Uterus (tissue), 4 donors: ENCODE data around the gene POGK. TPM values are rescaled to one million over a fixed set of nuclear protein-coding genes. Genes with fewer than 3 reads are reported as not detected.
"Not testable (repeated sequence)": the region's sequence is repeated elsewhere in the genome, so short reads cannot be mapped to it uniquely, and the experiment has no call there.

Source experiments
- DNase-seq, 2 donors: peaks; one replicate each; pipeline ENCODE4 v3.0.0-alpha.2; 2019 to 2020
- H3K27ac ChIP-seq, 2 donors: fragments of 200-600 bp; sonication (generic); 1 replicate in 1 of 2; 2 replicates in 1 of 2; pipeline ENCODE4 v1.5.1; 2016 to 2018
- H3K27me3 ChIP-seq, 2 donors: fragments of 200-600 bp; sonication (generic); one replicate each; pipeline ENCODE4 v1.5.1; 2018 to 2019; ENCODE audit warnings: control low read depth in 1 of 2
- H3K36me3 ChIP-seq, 2 donors: fragments of 200-600 bp; sonication (generic); one replicate each; pipeline ENCODE4 v1.5.1; 2019; ENCODE audit warnings: control low read depth in 1 of 2
- H3K4me1 ChIP-seq, 2 donors: fragments of 200-600 bp; sonication (generic); one replicate each; pipeline ENCODE4 v1.5.1; 2018 to 2019; ENCODE audit warnings: control low read depth in 1 of 2
- H3K4me3 ChIP-seq, 2 donors: fragments of 200-600 bp; sonication (generic); 1 replicate in 1 of 2; 2 replicates in 1 of 2; pipeline ENCODE4 v1.5.1; 2018 to 2019; ENCODE audit warnings: mild to moderate bottlenecking in 1 of 2
- H3K9me3 ChIP-seq, 2 donors: fragments of 200-600 bp; sonication (generic); one replicate each; pipeline ENCODE4 v1.5.1; 2019; ENCODE audit warnings: control low read depth in 1 of 2
- CTCF ChIP-seq, 4 experiments: fragments of 200-600 bp in 2 of 4; fragments of 450-650 bp in 2 of 4; sonication (generic) in 2 of 4; IDR thresholded peaks; one replicate each; pipeline ENCODE4 v1.5.1; 2016 to 2019; ENCODE audit warnings: antibody characterized with exemption in 4 of 4, mild to moderate bottlenecking in 2 of 4, moderate library complexity in 1 of 4
- POLR2A ChIP-seq, 2 donors: fragments of 450-650 bp; IDR thresholded peaks; one replicate each; pipeline ENCODE4 v1.6.1; 2016; ENCODE audit warnings: antibody characterized with exemption in 2 of 2, mild to moderate bottlenecking in 1 of 2, moderate library complexity in 1 of 2
- intact Hi-C: fragments of 100-400 bp; cut with DNase I; formaldehyde crosslinking; loops from one replicate; pipeline ENCODE4 v1.15.1; 2023; ENCODE audit warnings: low total_unique reads
- total RNA-seq, 4 donors: library from RNA; depleted of rRNA in 3 of 4; stranded (reverse); fragments of >200 nt in 3 of 4; gene quantifications; one replicate each; pipeline versions ENCODE4 v1.1.0 to v1.2.4, GENCODE V29; 2014 to 2023
- donor health status: DM: yes; HTN: yes; CAD: no.

POGK gene
- total RNA-seq, 4 donors from 2014 or later: 21.2 to 46.1 (median 33.8) TPM

- no peak overlapping the region for H3K27ac ChIP-seq
These were observed 25.6 kb upstream of the POGK start for GRCh38 chr1:166813508-166814223.

DNA sequence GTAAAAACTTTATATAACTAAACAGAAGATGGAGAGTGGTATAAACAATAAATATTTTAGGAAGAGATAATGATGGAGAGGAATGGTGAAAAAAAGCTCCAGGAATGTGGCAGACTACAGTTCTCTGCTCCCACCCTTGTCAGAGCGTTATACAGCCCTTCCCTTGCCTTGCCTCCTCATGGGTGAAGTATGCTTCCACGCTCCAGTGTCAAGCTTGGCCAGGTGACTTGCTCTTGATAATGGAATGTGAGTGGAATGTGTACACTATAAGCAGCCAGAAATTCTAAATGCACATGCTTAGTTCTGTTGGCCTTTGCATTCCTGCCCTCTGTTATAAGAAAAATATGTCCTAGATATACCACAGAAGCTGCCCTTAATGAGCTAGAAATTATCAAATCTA is 24.7 kb upstream of the POGK start:
- H3K27me3 ChIP-seq: no peaks in the 10 kb centered on the region
- TF ChIP-seq CTCF (IDR thresholded peaks at IDR 0.05): no peak
- no peak for TF ChIP-seq POLR2A (IDR thresholded peaks at IDR 0.05)
- DNase-seq: no peak
- no peaks in the 10 kb centered on the region for H3K36me3 ChIP-seq
- H3K9me3 ChIP-seq: peaks cover 0 to 3% of the 10 kb centered on the region in 2 donors
- no peak overlapping the region for H3K27ac ChIP-seq
- intact Hi-C loops: no loop called here
- no peaks in the 10 kb centered on the region for H3K4me1 ChIP-seq
- H3K4me3 ChIP-seq: no peak overlapping the region

More at GRCh38 chr1:166813508-166814223, 25.6 kb upstream of the POGK start:
- Histone ChIP-seq H3K4me1 (no peaks in the 10 kb centered on the region), H3K36me3 (no peaks in the 10 kb centered on the region), H3K4me3 (no peak overlapping the region), H3K27me3 (no peaks in the 10 kb centered on the region), H3K9me3 (no peaks in the 10 kb centered on the region)
- DNase-seq: no peak
- no peak for TF ChIP-seq POLR2A (IDR thresholded peaks at IDR 0.05)
- TF ChIP-seq CTCF (IDR thresholded peaks at IDR 0.05): no peak
- intact Hi-C loops: no loop called here

GRCh38 chr1:166819974-166820373 is 19.3 kb upstream of the POGK start:
- H3K9me3 ChIP-seq: peaks cover 0 to 7% of the 10 kb centered on the region in 2 donors
- H3K27ac ChIP-seq: no peak overlapping the region
- no peaks in the 10 kb centered on the region for H3K36me3 ChIP-seq

GRCh38 chr1:166822385-166822784 is 16.9 kb upstream of the POGK start:
- H3K9me3 ChIP-seq: peaks cover 0 to 7% of the 10 kb centered on the region in 2 donors
- no peak for DNase-seq
- no peaks in the 10 kb centered on the region for H3K36me3 ChIP-seq
- H3K4me3 ChIP-seq: no peak overlapping the region
- H3K27me3 ChIP-seq: no peaks in the 10 kb centered on the region
- intact Hi-C loops: no loop called here
- H3K27ac ChIP-seq: no peak overlapping the region
- H3K4me1 ChIP-seq: no peaks in the 10 kb centered on the region
- no peak for TF ChIP-seq POLR2A (IDR thresholded peaks at IDR 0.05)
- TF ChIP-seq CTCF (IDR thresholded peaks at IDR 0.05): no peak

More at GRCh38 chr1:166819974-166820373, 19.3 kb upstream of the POGK start:
- intact Hi-C loops: no loop called here
- Histone ChIP-seq H3K4me3 (no peak overlapping the region), H3K27me3 (no peaks in the 10 kb centered on the region), H3K4me1 (no peaks in the 10 kb centered on the region)
- no peak for DNase-seq
- TF ChIP-seq CTCF (IDR thresholded peaks at IDR 0.05) (no peak), POLR2A (IDR thresholded peaks at IDR 0.05) (no peak)

- H3K36me3 ChIP-seq: no peaks in the 10 kb centered on the region
- H3K27ac ChIP-seq: no peak overlapping the region
- DNase-seq: no peak
- H3K9me3 ChIP-seq: peaks cover 0 to 9% of the 10 kb centered on the region in 2 donors
- TF ChIP-seq POLR2A (IDR thresholded peaks at IDR 0.05): no peak
- no peak for TF ChIP-seq CTCF (IDR thresholded peaks at IDR 0.05)
- no peak overlapping the region for H3K4me3 ChIP-seq
- intact Hi-C loops: no loop called here
- H3K4me1 ChIP-seq: no peaks in the 10 kb centered on the region
- H3K27me3 ChIP-seq: no peaks in the 10 kb centered on the region
These were observed 11.8 kb upstream of the POGK start for GRCh38 chr1:166827426-166827825.

DNA sequence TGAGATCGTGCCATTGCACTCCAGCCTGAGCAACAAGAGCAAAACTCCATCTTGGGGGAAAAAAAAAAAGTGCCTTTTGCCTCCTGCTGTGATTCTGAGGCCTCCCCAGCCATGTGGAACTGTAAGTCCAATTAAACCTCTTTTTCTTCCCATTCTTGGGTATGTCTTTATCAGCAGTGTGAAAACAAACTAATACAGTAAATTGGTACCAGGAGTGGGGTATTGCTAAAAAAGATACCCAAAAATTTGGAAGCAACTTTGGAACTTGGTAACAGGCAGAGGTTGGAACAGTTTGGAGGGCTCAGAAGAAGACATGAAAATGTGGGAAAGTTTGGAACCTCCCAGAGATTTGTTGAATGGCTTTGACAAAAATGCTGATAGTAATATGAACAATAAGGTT is 9.5 kb upstream of the POGK start:
- H3K36me3 ChIP-seq, H3K9me3 ChIP-seq, DNase-seq, H3K4me1 ChIP-seq, H3K27ac ChIP-seq, H3K27me3 ChIP-seq, H3K4me3 ChIP-seq, intact Hi-C loops: not testable (repeated sequence)
